Measurements from ENCODE around the gene NEIL3. TPM values are rescaled to one million over a fixed set of nuclear protein-coding genes. Genes with fewer than 3 reads are reported as not detected.

NEIL3 gene
- total RNA-seq, 1 experiment from 2014 or later, result 6.3 TPM

DNA sequence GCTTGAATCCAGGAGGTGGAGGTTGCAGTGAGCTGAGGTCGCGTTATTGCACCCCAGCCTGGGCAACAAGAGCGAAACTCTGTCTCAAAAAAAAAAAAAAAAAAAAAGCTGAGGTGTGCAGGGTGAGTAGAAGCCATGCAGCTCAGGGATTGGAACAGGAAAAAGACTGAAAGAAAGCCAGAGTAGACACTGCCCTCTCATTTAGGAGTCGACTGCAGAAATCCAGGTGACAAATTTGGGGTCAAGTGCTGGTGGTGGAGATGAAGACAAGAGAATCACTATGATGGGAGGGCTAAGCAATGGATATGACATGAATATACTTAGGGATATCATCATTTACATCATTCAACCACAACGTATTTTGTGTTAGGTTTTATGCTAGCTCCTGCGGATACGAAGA, 1.9 kb downstream of the NEIL3 start:
- no peak overlapping the region for H2AFZ ChIP-seq (ENCODE audit: low read length)
- no peaks in the 10 kb centered on the region; a peak in 1 of 5 replicates for H3K9me3 Mint-ChIP-seq
- H2BK5ac ChIP-seq (ENCODE audit: insufficient read length, low read length), result no peak overlapping the region
- H4K91ac ChIP-seq (ENCODE audit: insufficient read length, low read depth, low read length), result no peak overlapping the region
- H4K8ac ChIP-seq (replicated peaks; ENCODE audit: insufficient read length, low read depth, low read length), result no peak overlapping the region
- H3K4ac ChIP-seq (ENCODE audit: low read depth, low read length), result no peak overlapping the region
- H3K27me3 ChIP-seq (ENCODE audit: insufficient read depth, low read length), result no peaks in the 10 kb centered on the region
- H3K79me2 ChIP-seq (ENCODE audit: insufficient read depth, low read length), result no peaks in the 10 kb centered on the region
- no peaks in the 10 kb centered on the region for H4K20me1 ChIP-seq (ENCODE audit: control insufficient read depth, insufficient read depth, insufficient read length)
- DNase-seq, result no peak
- peaks cover 12 to 18% of the 10 kb centered on the region in 2 experiments for H3K4me1 Mint-ChIP-seq
- H3K14ac ChIP-seq (ENCODE audit: insufficient read depth, low read length), result no peak overlapping the region
- H3K23ac ChIP-seq (ENCODE audit: insufficient read length, low read depth, low read length), result no peak overlapping the region
- peaks cover 2% of the 10 kb centered on the region for H3K23me2 ChIP-seq (ENCODE audit: insufficient read length, low read depth, low read length, poor library complexity, severe bottlenecking)
- H2BK20ac ChIP-seq (ENCODE audit: low read depth, low read length, poor library complexity, severe bottlenecking), result no peak overlapping the region
- H2AK5ac ChIP-seq (ENCODE audit: insufficient read length, low read length), result no peak overlapping the region
- H3K27ac ChIP-seq (ENCODE audit: insufficient read length, low read depth, low read length), result no peak overlapping the region
- no CpG with 5 or more reads among the region's 7 CpGs for WGBS (ENCODE audit: extremely low coverage, insufficient read length, low lambda C conversion rate)
- no peaks in the 10 kb centered on the region for H3K79me1 ChIP-seq (ENCODE audit: insufficient read depth, low read depth, low read length, poor library complexity, severe bottlenecking)
- no peak overlapping the region for H3K27ac Mint-ChIP-seq
- H3T11ph ChIP-seq (ENCODE audit: low read length), result no peak overlapping the region
- no peak overlapping the region for H3K18ac ChIP-seq (ENCODE audit: insufficient read length, low read depth, low read length)
- no peak overlapping the region for H3K9ac ChIP-seq (ENCODE audit: extremely low read depth, insufficient read length, low read length)
- no peaks in the 10 kb centered on the region for H3K4me1 ChIP-seq (ENCODE audit: insufficient read depth, low read length)
- no peak overlapping the region for H2BK15ac ChIP-seq (ENCODE audit: low read depth, low read length)
- no peaks in the 10 kb centered on the region for H3K36me3 Mint-ChIP-seq (ENCODE audit: insufficient read depth in 1 of 3, low read depth in 3 of 3)
- no peak overlapping the region for H2BK120ac ChIP-seq (ENCODE audit: low read depth, low read length, poor library complexity, severe bottlenecking)
- H3K4me3 Mint-ChIP-seq, result no peak overlapping the region; a peak in 2 of 5 replicates
- no peak overlapping the region for H3K56ac ChIP-seq (ENCODE audit: insufficient read length, low read depth, low read length)
- H4K5ac ChIP-seq (ENCODE audit: insufficient read length, low read depth, low read length), result no peak overlapping the region
- TF ChIP-seq, protein P1, sequence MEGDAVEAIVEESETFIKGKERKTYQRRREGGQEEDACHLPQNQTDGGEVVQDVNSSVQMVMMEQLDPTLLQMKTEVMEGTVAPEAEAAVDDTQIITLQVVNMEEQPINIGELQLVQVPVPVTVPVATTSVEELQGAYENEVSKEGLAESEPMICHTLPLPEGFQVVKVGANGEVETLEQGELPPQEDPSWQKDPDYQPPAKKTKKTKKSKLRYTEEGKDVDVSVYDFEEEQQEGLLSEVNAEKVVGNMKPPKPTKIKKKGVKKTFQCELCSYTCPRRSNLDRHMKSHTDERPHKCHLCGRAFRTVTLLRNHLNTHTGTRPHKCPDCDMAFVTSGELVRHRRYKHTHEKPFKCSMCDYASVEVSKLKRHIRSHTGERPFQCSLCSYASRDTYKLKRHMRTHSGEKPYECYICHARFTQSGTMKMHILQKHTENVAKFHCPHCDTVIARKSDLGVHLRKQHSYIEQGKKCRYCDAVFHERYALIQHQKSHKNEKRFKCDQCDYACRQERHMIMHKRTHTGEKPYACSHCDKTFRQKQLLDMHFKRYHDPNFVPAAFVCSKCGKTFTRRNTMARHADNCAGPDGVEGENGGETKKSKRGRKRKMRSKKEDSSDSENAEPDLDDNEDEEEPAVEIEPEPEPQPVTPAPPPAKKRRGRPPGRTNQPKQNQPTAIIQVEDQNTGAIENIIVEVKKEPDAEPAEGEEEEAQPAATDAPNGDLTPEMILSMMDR (conservative IDR thresholded peaks at IDR 0.05), result no peak
- no peaks in the 10 kb centered on the region for H3K27me3 Mint-ChIP-seq (ENCODE audit: low read depth)
- H3K9me3 ChIP-seq (ENCODE audit: control insufficient read depth, low read depth, low read length), result no peaks in the 10 kb centered on the region
- H3K4me2 ChIP-seq (ENCODE audit: insufficient read depth, insufficient read length, low read length), result no peak overlapping the region
- no peak overlapping the region for H2BK12ac ChIP-seq (ENCODE audit: insufficient read length, low read depth, low read length)

Data from H9 (cell line).